Measurements from ENCODE around the gene PHLPP1.

PHLPP1 gene

DNA sequence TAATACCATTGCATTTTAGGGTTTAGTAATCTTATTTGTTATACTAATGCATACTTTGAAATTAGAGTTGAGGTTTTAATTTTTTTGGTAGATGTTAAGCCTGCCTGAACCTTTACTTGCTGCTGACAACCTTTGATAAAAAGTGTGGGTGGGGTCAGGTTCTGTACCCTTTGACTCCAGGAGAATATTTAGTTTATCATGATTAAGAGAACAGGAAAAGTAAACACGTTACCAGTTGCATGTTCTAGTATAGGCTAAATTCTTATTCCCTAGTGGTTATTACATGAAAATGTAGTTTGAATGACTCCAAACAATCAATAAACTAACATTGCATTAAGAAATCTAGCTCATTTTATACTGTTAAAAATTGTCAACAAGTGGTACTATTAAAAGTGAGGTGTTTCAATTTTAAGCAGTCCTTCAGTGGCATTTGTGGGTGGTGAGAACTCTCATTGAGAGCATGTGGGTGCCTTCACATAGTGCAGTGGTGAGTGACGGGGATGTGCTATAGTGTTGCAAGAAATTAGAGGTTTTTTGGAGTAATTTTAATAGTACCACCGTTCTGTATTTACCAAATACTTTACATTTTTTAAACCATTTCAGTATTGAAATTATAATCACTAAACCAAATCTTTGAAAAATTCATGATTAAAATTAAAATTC, 29.9 kb downstream of the PHLPP1 start:
- TF ChIP-seq, protein P1, sequence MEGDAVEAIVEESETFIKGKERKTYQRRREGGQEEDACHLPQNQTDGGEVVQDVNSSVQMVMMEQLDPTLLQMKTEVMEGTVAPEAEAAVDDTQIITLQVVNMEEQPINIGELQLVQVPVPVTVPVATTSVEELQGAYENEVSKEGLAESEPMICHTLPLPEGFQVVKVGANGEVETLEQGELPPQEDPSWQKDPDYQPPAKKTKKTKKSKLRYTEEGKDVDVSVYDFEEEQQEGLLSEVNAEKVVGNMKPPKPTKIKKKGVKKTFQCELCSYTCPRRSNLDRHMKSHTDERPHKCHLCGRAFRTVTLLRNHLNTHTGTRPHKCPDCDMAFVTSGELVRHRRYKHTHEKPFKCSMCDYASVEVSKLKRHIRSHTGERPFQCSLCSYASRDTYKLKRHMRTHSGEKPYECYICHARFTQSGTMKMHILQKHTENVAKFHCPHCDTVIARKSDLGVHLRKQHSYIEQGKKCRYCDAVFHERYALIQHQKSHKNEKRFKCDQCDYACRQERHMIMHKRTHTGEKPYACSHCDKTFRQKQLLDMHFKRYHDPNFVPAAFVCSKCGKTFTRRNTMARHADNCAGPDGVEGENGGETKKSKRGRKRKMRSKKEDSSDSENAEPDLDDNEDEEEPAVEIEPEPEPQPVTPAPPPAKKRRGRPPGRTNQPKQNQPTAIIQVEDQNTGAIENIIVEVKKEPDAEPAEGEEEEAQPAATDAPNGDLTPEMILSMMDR (IDR thresholded peaks at IDR 0.05; ENCODE audit: low read depth, low read length): no peak
- TF ChIP-seq, protein P2, sequence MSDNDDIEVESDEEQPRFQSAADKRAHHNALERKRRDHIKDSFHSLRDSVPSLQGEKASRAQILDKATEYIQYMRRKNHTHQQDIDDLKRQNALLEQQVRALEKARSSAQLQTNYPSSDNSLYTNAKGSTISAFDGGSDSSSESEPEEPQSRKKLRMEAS (IDR thresholded peaks at IDR 0.05; ENCODE audit: low read depth, low read length): no peak
- TF ChIP-seq MYC (IDR thresholded peaks at IDR 0.05; ENCODE audit: low read depth, low read length): no peak
- no peak for TF ChIP-seq POLR2A (IDR thresholded peaks at IDR 0.05; ENCODE audit: extremely low read depth, insufficient read length)
- no peak overlapping the region for H3K4me3 ChIP-seq (ENCODE audit: low read depth, low read length)
- no peak for DNase-seq (ENCODE audit: low read depth)

DNA sequence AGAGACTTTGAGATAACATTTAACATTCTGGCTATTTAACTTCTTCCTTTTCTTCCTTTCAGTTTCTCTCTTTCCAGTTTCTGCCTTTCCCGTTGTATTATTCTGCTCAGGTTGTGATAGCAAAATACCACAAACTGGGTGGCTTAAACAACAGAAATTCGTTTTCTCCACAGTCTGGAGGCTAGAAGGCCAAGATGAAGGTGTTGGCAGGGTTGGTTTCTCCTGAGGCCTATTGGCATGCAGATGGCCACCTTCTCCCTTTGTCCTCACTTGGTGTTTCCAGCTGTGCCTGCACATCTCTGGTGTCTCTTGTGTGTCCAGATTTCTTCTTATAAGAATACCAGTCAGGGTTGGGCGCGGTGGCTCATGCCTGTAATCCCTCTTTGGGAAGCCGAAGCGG, 34.0 kb downstream of the PHLPP1 start:
- DNase-seq (ENCODE audit: low read depth): no peak
- no peak overlapping the region for H3K4me3 ChIP-seq (ENCODE audit: low read depth, low read length)
- no peak for TF ChIP-seq POLR2A (IDR thresholded peaks at IDR 0.05; ENCODE audit: extremely low read depth, insufficient read length)
- TF ChIP-seq, protein P2 (IDR thresholded peaks at IDR 0.05; ENCODE audit: low read depth, low read length): no peak

DNA sequence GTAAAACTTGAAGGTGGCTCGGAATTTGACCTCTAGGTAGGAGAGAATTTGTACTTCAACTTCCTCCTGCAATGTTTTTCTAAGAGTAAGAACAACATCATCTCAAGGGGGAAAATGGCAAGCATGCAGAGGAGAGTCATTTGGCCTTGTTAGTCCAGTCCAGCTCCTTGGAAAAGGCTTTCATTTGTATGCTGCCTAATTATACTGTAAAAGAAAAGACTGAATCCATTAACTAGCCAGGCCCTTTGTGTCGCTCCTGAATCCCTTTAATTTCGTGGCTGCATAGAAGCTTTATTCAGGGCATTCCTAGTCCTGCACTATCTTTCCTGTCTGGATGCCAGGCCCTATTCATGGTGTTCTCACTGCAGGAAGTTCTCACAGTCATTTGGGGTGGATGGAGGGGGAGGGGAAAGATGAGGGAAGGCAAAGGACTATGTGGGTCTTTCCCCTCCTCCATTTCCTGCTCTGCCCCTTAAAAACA, 36.0 kb downstream of the PHLPP1 start:
- H3K4me3 ChIP-seq (ENCODE audit: low read depth, low read length): no peak overlapping the region
- DNase-seq (ENCODE audit: low read depth): no peak
- TF ChIP-seq, protein P2 (IDR thresholded peaks at IDR 0.05; ENCODE audit: low read depth, low read length): no peak
- TF ChIP-seq, protein P1 (IDR thresholded peaks at IDR 0.05; ENCODE audit: low read depth, low read length): no peak
- TF ChIP-seq MYC (IDR thresholded peaks at IDR 0.05; ENCODE audit: low read depth, low read length) (no peak), POLR2A (IDR thresholded peaks at IDR 0.05; ENCODE audit: extremely low read depth, insufficient read length) (no peak)

DNA sequence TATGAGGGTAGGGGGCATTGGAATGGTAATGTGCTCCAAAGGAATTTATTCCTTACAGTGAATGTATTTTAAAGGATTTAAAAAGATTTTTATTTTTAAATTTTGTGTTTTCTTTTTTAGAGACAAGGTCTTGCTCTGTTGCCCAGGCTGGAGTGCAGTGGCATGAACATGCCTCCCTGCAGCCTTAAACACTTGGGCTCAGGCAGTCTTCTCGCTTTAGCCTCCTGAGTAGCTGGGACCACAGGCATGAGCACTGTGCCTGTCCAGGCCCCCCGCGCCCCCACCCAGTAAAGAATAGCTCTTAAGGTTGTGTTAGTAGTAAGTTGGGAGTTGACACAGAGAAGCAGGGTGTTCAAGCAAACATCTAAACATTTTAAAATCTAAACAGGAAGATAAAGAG, 36.6 kb downstream of the PHLPP1 start:
- DNase-seq (ENCODE audit: low read depth): no peak
- TF ChIP-seq POLR2A (IDR thresholded peaks at IDR 0.05; ENCODE audit: extremely low read depth, insufficient read length): no peak
- no peak for TF ChIP-seq MYC (IDR thresholded peaks at IDR 0.05; ENCODE audit: low read depth, low read length)
- TF ChIP-seq, protein P1 (IDR thresholded peaks at IDR 0.05; ENCODE audit: low read depth, low read length): no peak
- TF ChIP-seq, protein P2 (IDR thresholded peaks at IDR 0.05; ENCODE audit: low read depth, low read length): no peak
- H3K4me3 ChIP-seq (ENCODE audit: low read depth, low read length): no peak overlapping the region

DNA sequence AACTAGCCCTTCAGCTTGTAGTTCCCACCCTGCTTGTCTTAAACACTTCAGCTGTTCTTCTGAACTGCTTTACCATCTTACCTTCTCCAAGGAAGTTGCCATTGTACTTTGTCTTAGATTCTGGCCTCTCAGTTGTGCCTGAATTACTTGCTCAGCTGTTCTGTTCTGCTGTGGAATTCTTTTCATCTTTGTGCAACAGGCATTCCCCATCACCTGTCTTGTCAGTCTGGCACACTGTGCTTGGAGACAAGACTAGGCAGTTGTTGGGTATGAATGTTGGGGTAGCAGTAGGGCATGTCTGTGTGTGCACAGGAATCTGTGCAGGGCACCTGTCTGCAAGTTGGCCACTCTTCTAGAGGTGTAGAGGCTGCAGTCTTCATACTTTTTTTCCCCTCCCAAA, 38.7 kb downstream of the PHLPP1 start:
- no peak for TF ChIP-seq MYC (IDR thresholded peaks at IDR 0.05; ENCODE audit: low read depth, low read length)
- TF ChIP-seq, protein P1 (IDR thresholded peaks at IDR 0.05; ENCODE audit: low read depth, low read length): no peak
- TF ChIP-seq, protein P2 (IDR thresholded peaks at IDR 0.05; ENCODE audit: low read depth, low read length): no peak
- TF ChIP-seq POLR2A (IDR thresholded peaks at IDR 0.05; ENCODE audit: extremely low read depth, insufficient read length): no peak
- DNase-seq (ENCODE audit: low read depth): no peak
- no peak overlapping the region for H3K4me3 ChIP-seq (ENCODE audit: low read depth, low read length)

DNA sequence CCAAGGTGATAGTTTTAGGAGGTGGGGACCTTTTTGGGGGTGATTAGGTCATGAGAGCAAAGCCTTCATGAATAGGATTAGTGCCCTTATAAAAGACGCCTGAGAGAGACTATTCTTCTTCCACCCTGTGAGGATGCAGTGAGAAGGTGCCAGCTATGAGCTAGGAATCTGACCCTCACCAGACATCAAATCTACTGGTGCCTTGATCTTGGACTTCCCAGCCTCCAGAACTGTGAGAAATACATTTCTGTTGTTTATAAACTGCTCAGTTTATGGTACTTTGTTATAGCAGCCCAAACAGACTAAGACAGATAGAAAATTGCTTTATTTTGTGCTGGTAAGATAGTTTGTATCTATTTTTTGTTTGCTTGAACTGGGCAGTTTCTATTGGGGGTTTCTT, 40.1 kb downstream of the PHLPP1 start:
- TF ChIP-seq, protein P2 (IDR thresholded peaks at IDR 0.05; ENCODE audit: low read depth, low read length): no peak
- TF ChIP-seq, protein P1 (IDR thresholded peaks at IDR 0.05; ENCODE audit: low read depth, low read length): no peak
- TF ChIP-seq POLR2A (IDR thresholded peaks at IDR 0.05; ENCODE audit: extremely low read depth, insufficient read length) (no peak), MYC (IDR thresholded peaks at IDR 0.05; ENCODE audit: low read depth, low read length) (no peak)
- DNase-seq (ENCODE audit: low read depth): no peak
- H3K4me3 ChIP-seq (ENCODE audit: low read depth, low read length): no peak overlapping the region

Data from NB4 (cell line).